Islet precursor cell (in vitro differentiated cells): ENCODE data around the gene FREY1.

ENCODE experiments used
- DNase-seq: peaks from one replicate; pipeline ENCODE4 v3.0.0-alpha.2; 2018

Gene FREY1

GRCh38 chr11:45890886-45891550 lies 16.1 kb downstream of the FREY1 start:
- DNase-seq = no peak

- DNase-seq = no peak
Measured at GRCh38 chr11:45889966-45890365, 17.1 kb downstream of the FREY1 start.

- DNase-seq = no peak
Measured at GRCh38 chr11:45889555-45889954, 17.5 kb downstream of the FREY1 start.

- no peak for DNase-seq
Measured at GRCh38 chr11:45887587-45887986, 19.5 kb downstream of the FREY1 start.

GRCh38 chr11:45886816-45887520 lies 20.1 kb downstream of the FREY1 start:
- DNase-seq = no peak

GRCh38 chr11:45885921-45886721 lies 20.9 kb downstream of the FREY1 start:
- DNase-seq = no peak

GRCh38 chr11:45885274-45885920 lies 21.7 kb downstream of the FREY1 start, which contains the start of gene MAPK8IP1:
MAPK8IP1 (plus strand) TSS chr11:45885651; CDS start chr11:45885821, 170 bp downstream.
- peak; percentile 80 for DNase-seq

GRCh38 chr11:45884596-45885185 lies 22.4 kb downstream of the FREY1 start:
- no peak for DNase-seq

- no peak for DNase-seq
Measured at GRCh38 chr11:45881708-45882368, 25.2 kb downstream of the FREY1 start.

GRCh38 chr11:45880772-45881570 lies 26.1 kb downstream of the FREY1 start:
- DNase-seq = no peak

GRCh38 chr11:45879803-45880686 lies 27.0 kb downstream of the FREY1 start:
- DNase-seq = no peak

- no peak for DNase-seq
Measured at GRCh38 chr11:45877845-45878244, 29.2 kb downstream of the FREY1 start.

GRCh38 chr11:45877221-45877620 lies 29.9 kb downstream of the FREY1 start:
- no peak for DNase-seq

- DNase-seq = no peak
Measured at GRCh38 chr11:45876401-45876800, 30.7 kb downstream of the FREY1 start.

GRCh38 chr11:45872651-45873356 lies 34.3 kb downstream of the FREY1 start:
- peak; percentile 95 for DNase-seq

GRCh38 chr11:45871638-45872037 lies 35.4 kb downstream of the FREY1 start:
- no peak for DNase-seq

GRCh38 chr11:45870706-45871105 lies 36.4 kb downstream of the FREY1 start:
- DNase-seq = no peak

GRCh38 chr11:45869551-45869950 lies 37.5 kb downstream of the FREY1 start:
- DNase-seq = no peak

- no peak for DNase-seq
Measured at GRCh38 chr11:45864041-45864440, 43.0 kb downstream of the FREY1 start.
